WERI-Rb-1 (cell line): ENCODE results near the gene CEP57.

Source experiments
- DNase-seq: peaks from one replicate; pipeline ENCODE4 v3.0.0-alpha.2; 2020
- H3K27ac ChIP-seq: fragments of 250-450 bp; sonication (Bioruptor Pico); 2 replicates; pipeline ENCODE4 v1.5.1; 2020; ENCODE audit warnings: mild to moderate bottlenecking, moderate library complexity
- H3K27me3 ChIP-seq: fragments of 250-450 bp; sonication (Bioruptor Pico); 2 replicates; pipeline ENCODE4 v1.5.1; 2021; ENCODE audit warnings: mild to moderate bottlenecking, low read depth, moderate library complexity; ENCODE audit not compliant: insufficient read depth, severe bottlenecking
- H3K36me3 ChIP-seq: fragments of 250-450 bp; sonication (Bioruptor Pico); 2 replicates; pipeline ENCODE4 v1.5.1; 2020; ENCODE audit warnings: mild to moderate bottlenecking, moderate library complexity
- H3K4me3 ChIP-seq: 2 replicates; pipeline ENCODE4 v1.5.1; 2011; ENCODE audit warnings: low read depth, mild to moderate bottlenecking, control low read depth, low read length
- H3K9me3 ChIP-seq: fragments of 250-450 bp; sonication (Bioruptor Pico); 2 replicates; pipeline ENCODE4 v1.5.1; 2021; ENCODE audit warnings: mild to moderate bottlenecking, moderate library complexity; ENCODE audit not compliant: severe bottlenecking
- TF ChIP-seq, protein P1 (sequence below): IDR thresholded peaks from 2 replicates; pipeline ENCODE4 v1.5.1; 2011; ENCODE audit warnings: low read depth, mild to moderate bottlenecking, control low read depth, inconsistent platforms, low read length

CEP57 gene

DNA sequence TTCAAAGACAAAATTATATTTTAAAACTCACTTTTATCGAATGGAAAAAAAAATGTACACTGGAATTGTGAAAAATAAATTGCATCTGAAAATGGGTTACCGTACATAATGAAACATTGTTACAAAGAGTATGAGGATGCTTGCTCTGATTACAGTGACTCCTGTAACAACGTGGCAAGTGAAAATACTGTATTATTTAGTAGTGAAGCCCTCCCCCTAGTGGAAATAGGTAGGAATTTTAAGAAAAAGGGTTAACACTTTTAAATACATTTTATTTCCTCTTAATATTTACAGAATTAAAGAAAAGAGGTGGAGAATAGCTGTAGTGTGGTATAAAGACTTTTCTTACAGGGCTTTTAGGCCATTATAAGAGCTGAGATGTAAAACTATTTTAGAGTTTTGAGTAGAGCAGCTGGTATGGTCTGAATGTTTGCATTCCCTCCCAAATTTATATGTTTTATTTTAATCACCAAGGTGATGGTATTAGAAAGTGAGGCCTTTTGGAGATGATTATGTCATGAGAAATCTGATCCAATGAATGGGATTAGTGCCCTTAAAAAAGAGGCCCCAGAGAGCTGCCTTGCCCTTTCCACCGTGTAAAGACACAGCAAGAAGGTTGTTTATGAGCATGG is 25.9 kb upstream of the CEP57 start:
- Histone ChIP-seq H3K36me3 (no peaks in the 10 kb centered on the region), H3K4me3 (no peak overlapping the region), H3K9me3 (no peaks in the 10 kb centered on the region), H3K27me3 (no peaks in the 10 kb centered on the region), H3K27ac (no peak overlapping the region)
- no peak for DNase-seq
- TF ChIP-seq, protein P1, sequence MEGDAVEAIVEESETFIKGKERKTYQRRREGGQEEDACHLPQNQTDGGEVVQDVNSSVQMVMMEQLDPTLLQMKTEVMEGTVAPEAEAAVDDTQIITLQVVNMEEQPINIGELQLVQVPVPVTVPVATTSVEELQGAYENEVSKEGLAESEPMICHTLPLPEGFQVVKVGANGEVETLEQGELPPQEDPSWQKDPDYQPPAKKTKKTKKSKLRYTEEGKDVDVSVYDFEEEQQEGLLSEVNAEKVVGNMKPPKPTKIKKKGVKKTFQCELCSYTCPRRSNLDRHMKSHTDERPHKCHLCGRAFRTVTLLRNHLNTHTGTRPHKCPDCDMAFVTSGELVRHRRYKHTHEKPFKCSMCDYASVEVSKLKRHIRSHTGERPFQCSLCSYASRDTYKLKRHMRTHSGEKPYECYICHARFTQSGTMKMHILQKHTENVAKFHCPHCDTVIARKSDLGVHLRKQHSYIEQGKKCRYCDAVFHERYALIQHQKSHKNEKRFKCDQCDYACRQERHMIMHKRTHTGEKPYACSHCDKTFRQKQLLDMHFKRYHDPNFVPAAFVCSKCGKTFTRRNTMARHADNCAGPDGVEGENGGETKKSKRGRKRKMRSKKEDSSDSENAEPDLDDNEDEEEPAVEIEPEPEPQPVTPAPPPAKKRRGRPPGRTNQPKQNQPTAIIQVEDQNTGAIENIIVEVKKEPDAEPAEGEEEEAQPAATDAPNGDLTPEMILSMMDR = no peak

DNA sequence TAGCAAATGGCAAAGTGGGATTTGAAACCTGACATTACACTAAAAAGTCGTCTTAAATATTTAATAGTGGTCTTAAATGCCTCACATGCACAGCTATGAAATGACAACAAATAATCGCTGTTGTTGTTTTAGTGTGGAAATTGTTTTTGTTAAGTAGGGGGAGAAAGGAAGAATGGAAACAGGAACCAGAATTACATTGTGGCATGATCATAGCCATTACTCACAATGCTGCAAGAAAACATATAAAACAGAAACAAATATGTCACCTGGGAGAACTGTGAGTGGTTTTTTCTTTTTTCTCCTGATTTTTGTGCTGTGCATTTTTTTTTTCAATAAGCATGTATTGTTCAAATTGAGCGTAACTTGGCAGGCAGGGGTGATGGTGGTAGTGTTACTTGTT is 23.6 kb upstream of the CEP57 start:
- H3K4me3 ChIP-seq = no peak overlapping the region
- no peaks in the 10 kb centered on the region for H3K27me3 ChIP-seq
- H3K36me3 ChIP-seq = no peaks in the 10 kb centered on the region; the same call in 1 of the 2 replicates
- TF ChIP-seq, protein P1 = no peak
- no peak for DNase-seq
- H3K9me3 ChIP-seq = no peaks in the 10 kb centered on the region
- no peak overlapping the region for H3K27ac ChIP-seq

DNA sequence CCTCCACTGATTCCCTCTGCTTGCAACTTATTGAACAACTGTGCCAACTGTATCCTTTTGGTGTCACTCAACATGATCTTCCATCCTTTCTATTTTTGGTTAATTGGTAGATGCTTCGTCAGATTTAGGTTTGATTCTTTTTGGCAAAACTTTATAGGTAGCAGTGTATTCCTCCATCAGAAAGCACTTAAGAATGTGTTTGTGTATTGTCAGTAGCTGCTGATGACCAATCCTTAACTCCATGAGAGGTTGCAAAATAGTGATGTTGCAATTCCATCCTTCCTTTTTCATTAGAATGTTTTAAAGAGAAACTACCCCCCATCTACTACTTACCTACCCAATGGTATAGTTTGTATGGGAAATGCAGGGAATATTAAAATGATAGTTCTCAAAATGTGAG is 22.8 kb upstream of the CEP57 start:
- TF ChIP-seq, protein P1 = no peak
- H3K36me3 ChIP-seq = peaks cover 4% of the 10 kb centered on the region
- no peaks in the 10 kb centered on the region for H3K9me3 ChIP-seq
- H3K27ac ChIP-seq = no peak overlapping the region
- no peak for DNase-seq
- H3K4me3 ChIP-seq = no peak overlapping the region
- H3K27me3 ChIP-seq = no peaks in the 10 kb centered on the region

DNA sequence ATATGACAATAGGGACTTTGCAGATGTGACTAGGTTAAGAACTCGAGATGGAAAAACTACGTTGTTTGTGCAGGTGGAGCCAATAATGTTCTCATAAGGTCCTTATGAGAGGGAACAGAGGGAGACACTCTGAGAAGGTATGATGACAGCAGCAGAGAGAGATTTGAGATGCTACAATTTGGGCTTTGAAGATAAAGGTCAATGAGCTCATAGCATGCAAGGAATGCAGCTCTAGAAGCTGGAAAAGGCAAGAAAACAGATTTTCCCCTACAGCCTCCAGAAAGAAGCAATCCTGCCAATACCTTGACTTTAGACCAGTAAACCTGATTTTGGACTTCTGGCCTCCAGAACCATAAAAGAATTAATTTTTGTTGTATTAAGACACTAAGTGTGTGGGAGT is 21.8 kb upstream of the CEP57 start:
- Histone ChIP-seq H3K9me3 (no peaks in the 10 kb centered on the region), H3K36me3 (peaks cover 11% of the 10 kb centered on the region), H3K27ac (no peak overlapping the region), H3K27me3 (no peaks in the 10 kb centered on the region), H3K4me3 (no peak overlapping the region)
- DNase-seq = no peak
- TF ChIP-seq, protein P1 = no peak

DNA sequence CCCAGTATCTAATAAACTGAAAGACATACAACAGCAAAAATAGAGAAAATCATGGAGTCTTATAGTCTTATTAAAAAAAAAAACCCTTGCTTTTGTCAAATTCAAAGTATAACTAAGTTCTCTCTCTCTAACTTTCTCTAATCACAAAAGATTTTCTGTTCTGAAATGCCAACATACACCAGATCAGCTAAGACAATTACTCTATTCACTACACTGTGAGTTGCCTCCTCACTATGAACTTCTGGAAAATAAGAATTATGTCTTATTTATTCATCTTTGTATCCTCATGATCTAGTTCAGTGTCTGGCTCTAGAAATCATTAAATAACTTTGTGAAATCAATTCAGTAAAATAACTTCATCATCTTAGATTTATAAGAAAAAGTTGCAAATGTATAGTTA is 13.4 kb upstream of the CEP57 start:
- Histone ChIP-seq H3K27ac (no peak overlapping the region), H3K4me3 (no peak overlapping the region), H3K36me3 (peaks cover 67% of the 10 kb centered on the region), H3K27me3 (no peaks in the 10 kb centered on the region), H3K9me3 (no peaks in the 10 kb centered on the region)
- TF ChIP-seq, protein P1 = no peak
- no peak for DNase-seq

DNA sequence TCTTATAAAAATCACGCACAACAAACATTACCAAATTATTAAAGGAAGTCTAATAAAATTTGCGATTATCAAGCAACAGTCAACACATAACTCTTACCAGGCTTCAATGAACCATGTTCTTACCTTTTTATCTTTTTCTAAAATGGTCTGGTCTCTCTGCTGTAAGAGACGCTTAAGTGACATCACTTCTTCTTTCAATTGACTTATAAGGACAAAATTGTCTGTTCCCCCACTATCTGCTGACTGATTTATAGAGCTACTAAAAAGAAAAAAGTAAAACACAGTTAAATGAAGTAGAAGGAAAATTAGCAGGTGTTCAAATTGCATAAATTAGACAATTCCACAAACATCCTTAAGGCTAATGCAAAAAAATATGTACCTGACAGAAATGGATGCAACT is 11.6 kb upstream of the CEP57 start:
- H3K36me3 ChIP-seq = peaks cover 73% of the 10 kb centered on the region

More for the DNA sequence above, 11.6 kb upstream of the CEP57 start:
- Histone ChIP-seq H3K27ac (no peak overlapping the region), H3K9me3 (no peaks in the 10 kb centered on the region), H3K4me3 (no peak overlapping the region), H3K27me3 (no peaks in the 10 kb centered on the region)
- TF ChIP-seq, protein P1 = no peak
- no peak for DNase-seq
